Endothelial cell of umbilical vein (primary cell): ENCODE data around the gene NEO1. TPM values are rescaled to one million over a fixed set of nuclear protein-coding genes. Genes with fewer than 3 reads are reported as not detected.

Experiments
- BruUV-seq: library from RNA; stranded (reverse); fragments of 400-500 nt; replicated peaks from 2 replicates; lab custom pipeline; 2021; lab: Mats Ljungman, UMichigan
- CTCF ChIA-PET: fragments of 300-600, 350-600 bp; sonication (Branson Sonifier 250); formaldehyde crosslinking; loops from one replicate; lab custom pipeline; 2021; ENCODE audit warnings: antibody characterized with exemption, inconsistent platforms; lab: Charles Lee
- POLR2A ChIA-PET: fragments of 300-600, 350-600 bp; sonication (Branson Sonifier 250); formaldehyde crosslinking; loops from one replicate; lab custom pipeline; 2021; ENCODE audit warnings: antibody characterized with exemption, inconsistent platforms; lab: Charles Lee
- DNase-seq: peaks from one replicate; pipeline ENCODE4 v3.0.0-alpha.2; 2011; ENCODE audit warnings: low read depth, low spot score
- FAIRE-seq: peaks from 2 replicates; lab custom pipeline; 2011; peaks lifted over from hg19 to GRCh38; lab: Jason Lieb, UNC
- H2AFZ ChIP-seq: 2 replicates; pipeline ENCODE4 v1.6.0; 2012; ENCODE audit warnings: low read depth, low read length, control low read depth, inconsistent platforms
- H3K27ac ChIP-seq: 2 replicates; pipeline ENCODE4 v1.5.1; 2011; ENCODE audit warnings: low read depth, mild to moderate bottlenecking, control low read depth, low read length, moderate library complexity; ENCODE audit not compliant: insufficient read depth
- H3K27me3 ChIP-seq, 2 experiments: 2 replicates each; pipeline versions ENCODE4 v1.6.0 to v1.6.1; 2011; ENCODE audit warnings: low read length in 2 of 2, mixed read lengths in 1 of 2; ENCODE audit not compliant: control insufficient read depth in 2 of 2, insufficient read depth in 2 of 2
- H3K36me3 ChIP-seq, 2 experiments: 2 replicates in 1 of 2; 3 replicates in 1 of 2; pipeline ENCODE4 v1.5.1; 2011; ENCODE audit warnings: low read length in 2 of 2, mild to moderate bottlenecking in 1 of 2, moderate library complexity in 1 of 2; ENCODE audit not compliant: control insufficient read depth in 2 of 2, insufficient read depth in 2 of 2; ENCODE audit errors: extremely low read depth in 1 of 2
- H3K4me1 ChIP-seq: 3 replicates; pipeline ENCODE4 v1.5.1; 2011; ENCODE audit warnings: mild to moderate bottlenecking, low read length; ENCODE audit not compliant: control insufficient read depth, insufficient read depth; ENCODE audit errors: extremely low read depth
- H3K4me2 ChIP-seq: 2 replicates; pipeline ENCODE4 v1.6.1; 2011; ENCODE audit warnings: low read length, control low read depth, mixed read lengths; ENCODE audit not compliant: insufficient read depth
- H3K4me3 ChIP-seq, 3 experiments: fragments of 200-600 bp in 1 of 3; sonication (generic), shearing (Covaris generic) in 1 of 3; replicated peaks in 1 of 3; 2 replicates each; pipeline ENCODE4 v1.5.1; 2011 to 2016; ENCODE audit warnings: control low read depth in 3 of 3, low read length in 3 of 3, mild to moderate bottlenecking in 2 of 3, inconsistent platforms in 1 of 3, low read depth in 1 of 3, moderate library complexity in 1 of 3; ENCODE audit not compliant: insufficient read depth in 1 of 3
- H3K79me2 ChIP-seq: 2 replicates; pipeline ENCODE4 v1.6.0; 2012; ENCODE audit warnings: low read length, inconsistent platforms; ENCODE audit not compliant: control insufficient read depth, insufficient read depth
- H3K9ac ChIP-seq: replicated peaks from 2 replicates; pipeline ENCODE3; 2011; ENCODE audit warnings: low read length, control low read depth; ENCODE audit not compliant: insufficient read depth; ENCODE audit errors: extremely low read depth
- H3K9me1 ChIP-seq: replicated peaks from 3 replicates; pipeline ENCODE4 v1.6.0; 2011; ENCODE audit warnings: mild to moderate bottlenecking, low read length; ENCODE audit not compliant: control insufficient read depth, insufficient read depth; ENCODE audit errors: extremely low read depth
- H3K9me3 ChIP-seq: replicated peaks from 2 replicates; pipeline ENCODE4 v1.5.1; 2012; ENCODE audit warnings: low read length, inconsistent platforms; ENCODE audit not compliant: control insufficient read depth, insufficient read depth
- H4K20me1 ChIP-seq: replicated peaks from 2 replicates; pipeline ENCODE3; 2011; ENCODE audit warnings: mild to moderate bottlenecking, low read length; ENCODE audit not compliant: control insufficient read depth, insufficient read depth; ENCODE audit errors: extremely low read depth
- EZH2 ChIP-seq: IDR thresholded peaks from 2 replicates; pipeline ENCODE4 v1.6.1; 2012; ENCODE audit warnings: borderline replicate concordance, low read depth, mild to moderate bottlenecking, moderate library complexity, low read length, inconsistent platforms; ENCODE audit not compliant: severe bottlenecking
- FOS ChIP-seq: IDR thresholded peaks from 2 replicates; pipeline ENCODE4 v1.6.1; 2011; ENCODE audit warnings: mild to moderate bottlenecking, low read length, moderate library complexity, borderline replicate concordance; ENCODE audit not compliant: insufficient read depth
- GATA2 ChIP-seq: IDR thresholded peaks from 2 replicates; pipeline ENCODE4 v1.7.0; 2011; ENCODE audit warnings: low read depth, mild to moderate bottlenecking, moderate library complexity, mixed read lengths, low read length; ENCODE audit not compliant: insufficient read length, insufficient read depth
- JUN ChIP-seq: IDR thresholded peaks from 2 replicates; pipeline ENCODE4 v1.6.1; 2011; ENCODE audit warnings: borderline replicate concordance, low read depth; ENCODE audit not compliant: insufficient read length, insufficient read depth
- MYC ChIP-seq: IDR thresholded peaks from one replicate; pipeline ENCODE4 v1.6.1; 2011; ENCODE audit warnings: mild to moderate bottlenecking, low read depth, low read length
- POLR2A ChIP-seq: IDR thresholded peaks from 2 replicates; pipeline ENCODE4 v1.6.1; 2012; ENCODE audit warnings: low read depth, mild to moderate bottlenecking, control low read depth, low read length
- POLR2AphosphoS5 ChIP-seq: IDR thresholded peaks from 2 replicates; pipeline ENCODE4 v1.6.1; 2012; ENCODE audit warnings: low read depth, mild to moderate bottlenecking, control low read depth, low read length, moderate library complexity; ENCODE audit not compliant: insufficient read depth
- dilution Hi-C: fragments of 300-500 bp; cut with MboI; formaldehyde crosslinking; loops from one replicate; pipeline ENCODE4 v1.15.0; 2019; ENCODE audit warnings: low sequenced_read_pairs; ENCODE audit not compliant: extremely low pct_ligation_motif_present
- intact Hi-C: fragments of 100-400 bp; cut with micrococcal nuclease; formaldehyde crosslinking; loops from one replicate; pipeline ENCODE4 v1.10.0; 2022
- polyA plus RNA-seq, 4 experiments: library from polyadenylated mRNA; depleted of rRNA in 3 of 4; stranded (reverse) in 3 of 4; unstranded in 1 of 4; fragments of >200 nt; gene quantifications; 2 replicates each; pipeline versions ENCODE4 v1.2.1 to v1.2.3, GENCODE V29; 2011 to 2012; ENCODE audit warnings: missing spikeins in 1 of 4
- total RNA-seq: library from RNA; stranded (reverse); gene quantifications from 2 replicates; pipeline ENCODE4 v1.2.3, GENCODE V29; 2021
- TF ChIP-seq, protein P1 (sequence below), 2 donors: IDR thresholded peaks; 1 replicate in 1 of 2; 2 replicates in 1 of 2; pipeline ENCODE4 v1.5.1; 2011; ENCODE audit warnings: low read length in 2 of 2, mild to moderate bottlenecking in 2 of 2, moderate library complexity in 2 of 2, control low read depth in 1 of 2, inconsistent platforms in 1 of 2, low read depth in 1 of 2; ENCODE audit not compliant: insufficient read depth in 1 of 2; ENCODE audit errors: extremely low read depth in 1 of 2
- TF ChIP-seq, protein P2 (sequence below): IDR thresholded peaks from 2 replicates; pipeline ENCODE4 v1.6.1; 2011; ENCODE audit not compliant: insufficient read depth, insufficient read length

Gene NEO1
- total and polyA plus RNA-seq, 2 donors (not counting 3 experiments of a cell fraction or from before 2014, with no cell fraction given): 0.12 to 0.35 TPM

DNA sequence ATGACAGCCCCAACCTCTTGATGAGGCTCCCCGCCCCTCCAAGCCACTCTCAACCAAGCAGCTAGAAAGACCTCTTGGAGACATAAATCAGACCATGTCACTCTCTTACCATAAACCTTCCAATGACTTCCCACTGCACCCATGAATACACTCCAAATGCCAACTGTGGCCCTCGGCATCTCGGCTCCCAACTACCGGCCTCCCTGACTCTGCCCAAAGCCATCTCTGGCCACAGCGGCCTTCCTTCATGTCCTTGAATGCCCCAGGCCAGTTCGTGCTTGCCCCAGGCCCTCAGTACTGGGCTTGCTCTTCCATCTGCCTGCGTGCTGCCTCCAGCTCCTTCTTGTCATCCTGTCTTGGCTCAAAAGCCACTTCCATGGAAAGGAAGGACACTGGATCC is 284.5 kb downstream of the NEO1 start:
- intact Hi-C loops (no loop called here), dilution Hi-C loops (no loop called here)
- CTCF ChIA-PET: no interaction called here
- Histone ChIP-seq H2AFZ (no peak overlapping the region), H3K27ac (no peak overlapping the region), H3K4me1 (no peaks in the 10 kb centered on the region), H3K9ac (no peak overlapping the region), H3K27me3 (no peaks in the 10 kb centered on the region), H3K4me2 (no peak overlapping the region), H3K4me3 (no peak overlapping the region), H3K79me2 (no peaks in the 10 kb centered on the region), H4K20me1 (no peaks in the 10 kb centered on the region), H3K9me3 (no peaks in the 10 kb centered on the region), H3K36me3 (no peaks in the 10 kb centered on the region), H3K9me1 (no peaks in the 10 kb centered on the region)
- POLR2A ChIA-PET: no interaction called here
- DNase-seq (no peak), FAIRE-seq (no peak)
- BruUV-seq: no TSS peak
- TF ChIP-seq GATA2: no peak

DNA sequence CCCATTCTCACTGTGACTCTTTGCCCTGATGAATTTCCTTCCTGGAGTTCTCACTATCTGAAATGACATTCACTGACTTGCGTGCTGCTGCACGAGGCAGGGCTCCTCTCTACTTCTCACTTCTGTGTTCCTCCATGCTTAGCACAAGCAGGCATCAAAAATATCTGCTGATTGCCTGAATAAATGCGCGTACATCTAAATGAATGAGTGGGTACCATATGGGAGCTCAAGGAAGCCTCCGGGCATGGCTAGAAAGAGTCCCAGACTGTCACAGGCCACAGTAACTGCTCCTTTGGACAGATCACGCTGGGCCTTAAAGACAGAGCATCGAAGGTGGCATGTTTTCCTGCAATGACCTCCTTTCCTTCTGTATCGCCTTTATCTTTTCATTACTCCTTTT is 284.9 kb downstream of the NEO1 start:
- DNase-seq (no peak), FAIRE-seq (no peak)
- Histone ChIP-seq H3K9me3 (no peaks in the 10 kb centered on the region), H3K9ac (no peak overlapping the region), H3K9me1 (no peaks in the 10 kb centered on the region), H3K4me3 (no peak overlapping the region), H3K4me1 (no peaks in the 10 kb centered on the region), H3K79me2 (no peaks in the 10 kb centered on the region), H3K36me3 (no peaks in the 10 kb centered on the region), H3K27ac (no peak overlapping the region), H3K4me2 (no peak overlapping the region), H4K20me1 (no peaks in the 10 kb centered on the region), H3K27me3 (no peaks in the 10 kb centered on the region), H2AFZ (no peak overlapping the region)
- BruUV-seq: no TSS peak
- TF ChIP-seq MYC (no peak), EZH2 (no peak), FOS (no peak), GATA2 (no peak), POLR2AphosphoS5 (no peak), POLR2A (no peak), JUN (no peak)
- TF ChIP-seq, protein P1, sequence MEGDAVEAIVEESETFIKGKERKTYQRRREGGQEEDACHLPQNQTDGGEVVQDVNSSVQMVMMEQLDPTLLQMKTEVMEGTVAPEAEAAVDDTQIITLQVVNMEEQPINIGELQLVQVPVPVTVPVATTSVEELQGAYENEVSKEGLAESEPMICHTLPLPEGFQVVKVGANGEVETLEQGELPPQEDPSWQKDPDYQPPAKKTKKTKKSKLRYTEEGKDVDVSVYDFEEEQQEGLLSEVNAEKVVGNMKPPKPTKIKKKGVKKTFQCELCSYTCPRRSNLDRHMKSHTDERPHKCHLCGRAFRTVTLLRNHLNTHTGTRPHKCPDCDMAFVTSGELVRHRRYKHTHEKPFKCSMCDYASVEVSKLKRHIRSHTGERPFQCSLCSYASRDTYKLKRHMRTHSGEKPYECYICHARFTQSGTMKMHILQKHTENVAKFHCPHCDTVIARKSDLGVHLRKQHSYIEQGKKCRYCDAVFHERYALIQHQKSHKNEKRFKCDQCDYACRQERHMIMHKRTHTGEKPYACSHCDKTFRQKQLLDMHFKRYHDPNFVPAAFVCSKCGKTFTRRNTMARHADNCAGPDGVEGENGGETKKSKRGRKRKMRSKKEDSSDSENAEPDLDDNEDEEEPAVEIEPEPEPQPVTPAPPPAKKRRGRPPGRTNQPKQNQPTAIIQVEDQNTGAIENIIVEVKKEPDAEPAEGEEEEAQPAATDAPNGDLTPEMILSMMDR (IDR thresholded peaks at IDR 0.05; ENCODE audit: extremely low read depth in 1 of 2, insufficient read depth in 1 of 2, low read depth in 1 of 2, low read length in 2 of 2): no peak
- TF ChIP-seq, protein P2, sequence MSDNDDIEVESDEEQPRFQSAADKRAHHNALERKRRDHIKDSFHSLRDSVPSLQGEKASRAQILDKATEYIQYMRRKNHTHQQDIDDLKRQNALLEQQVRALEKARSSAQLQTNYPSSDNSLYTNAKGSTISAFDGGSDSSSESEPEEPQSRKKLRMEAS: no peak
- intact Hi-C loops: no loop called here
- ChIA-PET CTCF (no interaction called here), POLR2A (no interaction called here)
- dilution Hi-C loops: no loop called here
